ENCODE results near the gene PCED1B. TPM values are rescaled to one million over a fixed set of nuclear protein-coding genes. Genes with fewer than 3 reads are reported as not detected.

PCED1B gene
- total RNA-seq, 1 experiment from 2014 or later, result 0.86 TPM

- Histone ChIP-seq H3K9me3 (ENCODE audit: control insufficient read depth in 1 of 2, insufficient read depth in 1 of 2, low read depth in 1 of 2, low read length in 2 of 2) (no peaks in the 10 kb centered on the region), H2AFZ (ENCODE audit: low read depth, low read length, poor library complexity, severe bottlenecking) (no peak overlapping the region), H3K27me3 (ENCODE audit: insufficient read depth, low read length) (no peaks in the 10 kb centered on the region), H3K9ac (ENCODE audit: low read length) (no peak overlapping the region), H3K4me3 (replicated peaks in 1 of 2; ENCODE audit: low read depth in 1 of 2, low read length in 2 of 2) (no peak overlapping the region), H3K27ac (ENCODE audit: low read depth, low read length) (no peak overlapping the region), H4K20me1 (ENCODE audit: insufficient read depth) (no peaks in the 10 kb centered on the region), H3K4me1 (ENCODE audit: control insufficient read depth in 1 of 2, insufficient read depth in 2 of 2, low read length in 2 of 2) (peaks cover 7 to 21% of the 10 kb centered on the region in 2 experiments; a peak in 3 of 4 replicates), H3K4me2 (ENCODE audit: low read length) (no peak overlapping the region), H3K36me3 (ENCODE audit: control insufficient read depth in 1 of 2, insufficient read depth in 2 of 2, low read length in 2 of 2) (no peaks in the 10 kb centered on the region), H3K9me2 (ENCODE audit: insufficient read depth) (no peaks in the 10 kb centered on the region), H3K79me2 (ENCODE audit: insufficient read depth, low read length) (no peaks in the 10 kb centered on the region)
- intact Hi-C loops (cut with micrococcal nuclease), result no loop called here
- ChIA-PET RAD21 (ENCODE audit: low non-redundant PET in 1 of 2, low total read pairs in 2 of 2, uncharacterized antibody in 2 of 2, unreplicated experiment in 2 of 2) (no interaction called here), CTCF (no interaction called here), POLR2A (interaction anchor here (0.7 kb wide), 1 partner anchor 1651 kb away, joined by 3 read pairs; no protein-coding TSS in a partner anchor)
- TF ChIP-seq EZH2phosphoT487 (IDR thresholded peaks at IDR 0.05; ENCODE audit: borderline replicate concordance), result no peak
- no peak for TF ChIP-seq SRF (IDR thresholded peaks at IDR 0.05; ENCODE audit: low read depth)
- ATAC-seq, result no peak
- no TSS peak for BruUV-seq (replicated peaks)
- DNase-seq (ENCODE audit: low read depth, low spot score), result no peak
Observed at GRCh38 chr12:47222520-47223030, 143.2 kb downstream of the PCED1B start.

GRCh38 chr12:47223031-47223847 lies 143.8 kb downstream of the PCED1B start:
- intact Hi-C loops (cut with micrococcal nuclease), result no loop called here
- no peak overlapping the region for H2AFZ ChIP-seq (ENCODE audit: low read depth, low read length, poor library complexity, severe bottlenecking)

More at GRCh38 chr12:47223031-47223847, 143.8 kb downstream of the PCED1B start:
- H3K4me2 ChIP-seq (ENCODE audit: low read length), result no peak overlapping the region
- no TSS peak for BruUV-seq (replicated peaks)
- no peaks in the 10 kb centered on the region for H3K79me2 ChIP-seq (ENCODE audit: insufficient read depth, low read length)
- no peaks in the 10 kb centered on the region for H3K36me3 ChIP-seq (ENCODE audit: control insufficient read depth in 1 of 2, insufficient read depth in 2 of 2, low read length in 2 of 2)
- no peaks in the 10 kb centered on the region for H3K27me3 ChIP-seq (ENCODE audit: insufficient read depth, low read length)
- H3K9me2 ChIP-seq (ENCODE audit: insufficient read depth), result no peaks in the 10 kb centered on the region
- H3K4me1 ChIP-seq (ENCODE audit: control insufficient read depth in 1 of 2, insufficient read depth in 2 of 2, low read length in 2 of 2), result peaks cover 7 to 17% of the 10 kb centered on the region in 2 experiments; a peak in 3 of 4 replicates
- no peaks in the 10 kb centered on the region for H3K9me3 ChIP-seq (ENCODE audit: control insufficient read depth in 1 of 2, insufficient read depth in 1 of 2, low read depth in 1 of 2, low read length in 2 of 2)
- ChIA-PET CTCF (no interaction called here), POLR2A (no interaction called here), RAD21 (ENCODE audit: low non-redundant PET in 1 of 2, low total read pairs in 2 of 2, uncharacterized antibody in 2 of 2, unreplicated experiment in 2 of 2) (no interaction called here)
- H4K20me1 ChIP-seq (ENCODE audit: insufficient read depth), result no peaks in the 10 kb centered on the region
- ATAC-seq (no peak), DNase-seq (ENCODE audit: low read depth, low spot score) (no peak)
- no peak for TF ChIP-seq ELF1 (IDR thresholded peaks at IDR 0.05; ENCODE audit: borderline replicate concordance, low read depth)
- no peak for TF ChIP-seq RAD21 (IDR thresholded peaks at IDR 0.05; ENCODE audit: low read depth)
- no peak for TF ChIP-seq EGR1 (IDR thresholded peaks at IDR 0.05; ENCODE audit: low read depth)
- no peak overlapping the region for H3K27ac ChIP-seq (ENCODE audit: low read depth, low read length)
- no peak overlapping the region for H3K4me3 ChIP-seq (replicated peaks in 1 of 2; ENCODE audit: low read depth in 1 of 2, low read length in 2 of 2)
- H3K9ac ChIP-seq (ENCODE audit: low read length), result no peak overlapping the region

All from HCT116 (cell line).